B cell (primary cell): ENCODE measurements around the gene ATOSA. TPM values are rescaled to one million over a fixed set of nuclear protein-coding genes. Genes with fewer than 3 reads are reported as not detected.

Experiments
- ATAC-seq: fragments of 200-7000 bp; cut with Tn5 transposase; one replicate; pipeline ENCODE4 v1.10.0; 2021; ENCODE audit warnings: low read depth, mild to moderate bottlenecking, moderate number of reproducible peaks, moderate library complexity
- CTCF ChIA-PET: fragments of 350-600 bp; sonication (Branson Sonifier 250); formaldehyde crosslinking; loops from one replicate; lab custom pipeline; 2021; ENCODE audit warnings: antibody characterized with exemption, inconsistent platforms; lab: Charles Lee
- POLR2A ChIA-PET: fragments of 350-600 bp; sonication (Branson Sonifier 250); formaldehyde crosslinking; loops from one replicate; lab custom pipeline; 2021; ENCODE audit warnings: antibody characterized with exemption; lab: Charles Lee
- DNase-seq: peaks from one replicate; pipeline ENCODE4 v3.0.0; 2013
- H2AFZ ChIP-seq: 2 replicates; pipeline ENCODE4 v1.6.1; 2012; ENCODE audit warnings: mild to moderate bottlenecking, low read depth, low read length; ENCODE audit not compliant: insufficient read depth, poor library complexity, severe bottlenecking
- H3K27ac ChIP-seq, 2 donors: 1 replicate in 1 of 2; 2 replicates in 1 of 2; pipeline ENCODE4 v1.5.1; 2012 to 2013; ENCODE audit warnings: low read length in 2 of 2, mild to moderate bottlenecking in 2 of 2, moderate library complexity in 1 of 2
- H3K27me3 ChIP-seq, 4 experiments: fragments of 200-600 bp in 1 of 4; sonication (generic) in 1 of 4; replicated peaks in 1 of 4; 1 replicate in 2 of 4; 2 replicates in 2 of 4; pipeline versions ENCODE4 v1.6.1 to v1.7.0; 2013 to 2016; ENCODE audit warnings: low read length in 3 of 4, mild to moderate bottlenecking in 2 of 4, mixed read lengths in 1 of 4, moderate library complexity in 1 of 4; ENCODE audit not compliant: insufficient read depth in 4 of 4, control insufficient read depth in 3 of 4; ENCODE audit errors: control extremely low read depth in 1 of 4
- H3K36me3 ChIP-seq, 2 experiments: replicated peaks in 1 of 2; 1 replicate in 1 of 2; 2 replicates in 1 of 2; pipeline versions ENCODE4 v1.6.1 to v1.7.1; 2013; ENCODE audit warnings: low read length in 1 of 2; ENCODE audit not compliant: insufficient read depth in 2 of 2, control insufficient read depth in 1 of 2; ENCODE audit errors: control extremely low read depth in 1 of 2, extremely low read depth in 1 of 2
- H3K4me1 ChIP-seq, 2 donors: fragments of 200-600 bp in 1 of 2; sonication (generic) in 1 of 2; 1 replicate in 1 of 2; 2 replicates in 1 of 2; pipeline versions ENCODE4 v1.5.1 to v1.6.1; 2013 to 2017; ENCODE audit warnings: low read length in 2 of 2; ENCODE audit not compliant: control insufficient read depth in 2 of 2, insufficient read depth in 2 of 2
- H3K4me2 ChIP-seq: replicated peaks from 2 replicates; pipeline ENCODE3; 2012; ENCODE audit warnings: mild to moderate bottlenecking, low read depth, low read length; ENCODE audit not compliant: poor library complexity, severe bottlenecking
- H3K4me3 ChIP-seq, 5 experiments: fragments of 200-600 bp in 1 of 5; sonication (generic) in 1 of 5; 1 replicate in 3 of 5; 2 replicates in 2 of 5; pipeline versions ENCODE4 v1.5.1 to v1.7.0; 2011 to 2016; ENCODE audit warnings: low read length in 4 of 5, mild to moderate bottlenecking in 4 of 5, low read depth in 2 of 5, control low read depth in 1 of 5, moderate library complexity in 1 of 5; ENCODE audit not compliant: insufficient read depth in 1 of 5; ENCODE audit errors: control extremely low read depth in 1 of 5, extremely low read depth in 1 of 5
- H3K79me2 ChIP-seq: fragments of 200-600 bp; sonication (generic); one replicate; pipeline ENCODE4 v1.6.0; 2016; ENCODE audit warnings: low read length; ENCODE audit not compliant: control insufficient read depth, insufficient read depth
- H3K9ac ChIP-seq: fragments of 200-600 bp; sonication (generic); 2 replicates; pipeline ENCODE4 v1.6.1; 2017; ENCODE audit warnings: mild to moderate bottlenecking, low read length, moderate library complexity
- H3K9me3 ChIP-seq, 3 donors: one replicate each; pipeline versions ENCODE4 v1.6.1 to v1.7.1; 2013; ENCODE audit warnings: low read length in 2 of 3; ENCODE audit not compliant: control insufficient read depth in 2 of 3, insufficient read depth in 1 of 3; ENCODE audit errors: control extremely low read depth in 1 of 3
- H4K20me1 ChIP-seq: 2 replicates; pipeline ENCODE4 v1.6.0; 2012; ENCODE audit warnings: mild to moderate bottlenecking, low read length; ENCODE audit not compliant: insufficient read depth, control insufficient read depth, poor library complexity, severe bottlenecking
- H3K27ac Mint-ChIP-seq: one replicate; pipeline ENCODE4 v1.8.0; 2021; ENCODE audit warnings: mixed read lengths
- H3K27me3 Mint-ChIP-seq: one replicate; pipeline ENCODE4 v1.8.0; 2021; ENCODE audit warnings: mixed read lengths
- H3K4me1 Mint-ChIP-seq: one replicate; pipeline ENCODE4 v1.8.0; 2021; ENCODE audit warnings: mixed read lengths
- H3K4me3 Mint-ChIP-seq: one replicate; pipeline ENCODE4 v1.8.0; 2021; ENCODE audit warnings: mixed read lengths
- H3K9me3 Mint-ChIP-seq: one replicate; pipeline ENCODE4 v1.8.0; 2022; ENCODE audit warnings: mixed read lengths; ENCODE audit not compliant: insufficient read depth
- CTCF ChIP-seq: fragments of 200-600 bp; IDR thresholded peaks from one replicate; pipeline ENCODE4 v1.8.0; 2022; ENCODE audit warnings: antibody characterized with exemption, mild to moderate bottlenecking
- EZH2 ChIP-seq: IDR thresholded peaks from 2 replicates; pipeline ENCODE4 v1.6.1; 2012; ENCODE audit warnings: borderline replicate concordance, low read depth, mild to moderate bottlenecking, moderate library complexity, low read length; ENCODE audit not compliant: insufficient read depth, poor library complexity, severe bottlenecking
- WGBS: methylation state at CpG from one replicate; pipeline ENCODE4 v1.1.5; 2013; ENCODE audit warnings: missing lambda C conversion rate; ENCODE audit not compliant: insufficient coverage; 5-methylcytosine and 5-hydroxymethylcytosine counted together
- intact Hi-C: fragments of 100-400 bp; cut with micrococcal nuclease; formaldehyde crosslinking; loops from one replicate; pipeline ENCODE4 v1.10.0; 2022
- polyA plus RNA-seq: library from polyadenylated mRNA; depleted of rRNA; stranded (reverse); fragments of >200 nt; gene quantifications from 2 replicates; pipeline ENCODE4 v1.2.3, GENCODE V29; 2012
- total RNA-seq, 2 donors: library from RNA; stranded (reverse); fragments of 120-200 nt in 1 of 2; gene quantifications; 1 replicate in 1 of 2; 2 replicates in 1 of 2; pipeline versions ENCODE4 v1.2.3 to v1.2.4, GENCODE V29; 2013 to 2022

ATOSA gene
- total and polyA plus RNA-seq, 2 donors (not counting 1 experiment from before 2014, with no cell fraction given), result 73.4 to 198 TPM

- Mint-ChIP-seq H3K27me3 (no peaks in the 10 kb centered on the region), H3K4me1 (peaks cover 22% of the 10 kb centered on the region), H3K9me3 (no peaks in the 10 kb centered on the region), H3K27ac (peak overlapping the region; percentile 55), H3K4me3 (no peak overlapping the region)
- Histone ChIP-seq H3K4me3 (no peak overlapping the region), H3K27ac (peak overlapping the region in 1 of 2 donors; percentile 54), H2AFZ (no peak overlapping the region), H3K9ac (no peak overlapping the region), H3K79me2 (peaks cover 61% of the 10 kb centered on the region), H4K20me1 (peaks cover 35% of the 10 kb centered on the region), H3K27me3 (no peaks in the 10 kb centered on the region), H3K4me1 (no peaks in the 10 kb centered on the region), H3K36me3 (peaks cover 30 to 87% of the 10 kb centered on the region in 2 experiments), H3K4me2 (no peak overlapping the region), H3K9me3 (no peaks in the 10 kb centered on the region)
- no CpG with 5 or more reads among the region's 1 CpG for WGBS
- TF ChIP-seq EZH2 (no peak), CTCF (no peak)
- intact Hi-C loops, result no loop called here
- DNase-seq (no peak), ATAC-seq (peak; percentile 24)
- CTCF ChIA-PET, result interaction anchor here (0.6 to 1.3 kb wide), 5 partner anchors 12 to 345 kb away, joined by 3 to 6 read pairs (median 4); no protein-coding TSS in a partner anchor
- POLR2A ChIA-PET, result no interaction called here
Measured at GRCh38 chr15:52658955-52659354, 20.2 kb downstream of the ATOSA start.

GRCh38 chr15:52657338-52657737, 21.9 kb downstream of the ATOSA start:
- POLR2A ChIA-PET, result no interaction called here

More at GRCh38 chr15:52657338-52657737, 21.9 kb downstream of the ATOSA start:
- no peak overlapping the region for H3K4me3 Mint-ChIP-seq
- H3K4me1 ChIP-seq, result no peaks in the 10 kb centered on the region
- H3K4me1 Mint-ChIP-seq, result peaks cover 23% of the 10 kb centered on the region
- no peaks in the 10 kb centered on the region for H3K9me3 Mint-ChIP-seq
- ATAC-seq, result no peak
- TF ChIP-seq EZH2, result no peak
- no peak for TF ChIP-seq CTCF
- no peak overlapping the region for H2AFZ ChIP-seq
- no peak overlapping the region for H3K27ac Mint-ChIP-seq
- no peaks in the 10 kb centered on the region for H3K9me3 ChIP-seq
- H3K27ac ChIP-seq, result no peak overlapping the region
- intact Hi-C loops, result no loop called here
- H3K4me2 ChIP-seq, result no peak overlapping the region
- no peak for DNase-seq
- H3K79me2 ChIP-seq, result peaks cover 55% of the 10 kb centered on the region
- H4K20me1 ChIP-seq, result peaks cover 34% of the 10 kb centered on the region
- no peaks in the 10 kb centered on the region for H3K27me3 ChIP-seq
- peaks cover 29 to 91% of the 10 kb centered on the region in 2 experiments for H3K36me3 ChIP-seq
- CTCF ChIA-PET, result interaction anchor here (1.7 to 3.3 kb wide), 2 partner anchors 15 to 77 kb away, joined by 4 to 16 read pairs; no protein-coding TSS in a partner anchor
- WGBS, result no CpG with 5 or more reads among the region's 1 CpG
- no peak overlapping the region for H3K9ac ChIP-seq
- H3K27me3 Mint-ChIP-seq, result no peaks in the 10 kb centered on the region
- no peak overlapping the region for H3K4me3 ChIP-seq
